NCI-H146 (cell line): ENCODE measurements around the gene FAM168A.
A peak's percentile ranks its signal among the peaks of the same experiment; 100 is the strongest.

Source experiments
- DNase-seq: peaks from one replicate; lab custom pipeline; 2025; lab: John Stamatoyannopoulos, UW

FAM168A gene

DNA sequence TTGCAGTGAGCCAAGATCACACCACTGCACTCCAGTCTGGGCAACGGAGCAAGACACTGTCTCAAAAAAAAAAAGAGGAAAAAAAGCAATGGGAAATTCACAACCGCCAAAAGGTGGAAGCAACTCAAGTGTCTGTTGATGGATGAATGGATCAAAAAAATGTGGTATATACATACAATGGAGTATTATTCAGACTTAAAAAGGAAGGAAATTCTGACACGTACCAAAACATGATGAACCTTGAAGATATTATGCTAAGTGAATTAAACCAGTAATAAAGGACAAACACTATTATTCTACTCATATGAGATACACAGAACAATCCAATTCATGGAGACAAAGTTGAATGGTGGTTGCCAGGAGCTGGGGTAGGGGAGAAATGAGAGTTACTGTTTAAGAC, 40.9 kb downstream of the FAM168A start:
- no peak for DNase-seq

DNA sequence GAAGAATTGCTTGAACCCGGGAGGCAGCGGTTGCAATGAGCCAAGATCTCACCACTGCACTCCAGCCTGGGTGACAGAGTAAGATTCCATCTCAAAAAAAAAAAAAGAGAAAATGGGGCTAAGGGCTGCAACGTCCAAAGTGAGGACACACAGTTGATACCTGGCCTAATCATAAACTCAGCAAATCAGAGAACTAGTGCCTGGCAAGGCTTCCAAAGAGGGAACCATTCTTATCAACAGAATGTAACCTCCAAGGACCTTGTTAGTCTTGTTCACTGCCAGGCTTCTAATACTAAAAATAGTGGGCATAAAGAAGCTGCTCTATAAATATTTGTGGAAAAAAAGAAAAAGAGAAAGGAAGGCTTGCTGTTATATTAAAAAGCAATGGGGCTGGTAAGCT, 42.3 kb downstream of the FAM168A start:
- no peak for DNase-seq

DNA sequence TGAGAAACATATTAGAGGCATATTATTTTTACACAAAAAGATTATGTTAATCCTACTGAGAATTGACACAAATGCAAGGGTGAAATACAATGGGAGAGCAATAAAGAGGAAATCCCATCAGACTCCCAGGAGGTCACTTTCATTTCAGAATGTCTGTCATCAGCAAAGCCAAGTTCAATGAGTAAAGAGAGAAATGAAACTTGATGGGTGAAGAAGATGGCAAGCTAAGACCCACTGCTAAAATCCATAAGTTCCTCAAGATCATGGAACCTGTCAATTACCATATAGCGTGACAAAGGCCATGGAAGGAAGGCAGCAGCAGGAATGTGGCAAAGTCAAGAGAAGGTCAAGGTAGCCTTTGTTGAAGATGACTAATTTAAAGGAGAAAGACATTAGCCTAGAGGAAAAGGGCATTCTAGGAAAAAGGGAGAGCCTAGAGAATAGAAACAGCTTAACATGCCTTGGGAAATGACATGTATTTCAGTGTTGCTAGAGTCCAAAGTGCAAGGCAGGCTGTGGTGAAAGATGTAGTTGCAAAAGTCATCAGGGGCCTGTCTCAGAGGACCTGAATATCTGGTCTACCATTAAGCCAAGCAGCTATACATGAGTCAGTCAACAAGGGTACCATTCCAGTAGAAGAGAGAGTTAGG, 43.1 kb downstream of the FAM168A start:
- no peak for DNase-seq

DNA sequence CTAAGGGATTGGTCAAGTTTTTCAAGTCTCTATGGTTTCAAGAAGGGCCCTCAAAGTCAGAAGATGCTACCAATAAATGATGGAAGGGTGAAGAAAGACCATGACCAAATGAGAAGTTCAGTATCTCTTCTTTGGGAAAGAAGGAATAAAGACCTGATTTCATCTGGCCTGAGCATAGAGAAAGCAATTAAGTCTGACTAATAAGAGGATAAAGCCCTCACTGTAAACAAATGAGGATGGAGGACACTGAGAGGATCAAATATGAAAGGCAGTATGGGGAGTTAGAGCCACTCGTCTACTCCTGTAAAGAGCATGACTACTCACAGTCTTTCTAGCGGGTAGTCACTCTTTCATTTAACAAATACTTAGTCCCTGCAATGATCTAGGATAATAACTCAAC, 44.6 kb downstream of the FAM168A start:
- no peak for DNase-seq

DNA sequence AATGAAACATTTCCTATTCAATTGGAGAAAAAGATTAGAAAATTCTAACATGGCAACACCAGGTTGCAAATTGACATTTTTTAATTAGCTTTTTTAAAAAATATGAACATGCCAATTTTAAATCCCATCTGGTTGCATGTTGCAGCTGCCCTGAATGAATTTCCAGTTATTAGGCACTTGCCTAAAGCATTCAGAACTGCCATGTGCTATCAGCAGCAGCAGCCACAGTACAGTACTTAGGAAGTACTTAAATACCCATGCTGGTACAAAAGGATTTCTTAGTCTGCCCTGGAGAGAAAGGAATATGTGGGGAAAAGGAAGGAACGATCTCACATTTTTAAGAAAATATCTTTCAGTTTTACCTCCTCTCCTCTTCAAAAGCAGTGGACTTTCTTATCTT, 46.2 kb downstream of the FAM168A start:
- DNase-seq, result no peak

DNA sequence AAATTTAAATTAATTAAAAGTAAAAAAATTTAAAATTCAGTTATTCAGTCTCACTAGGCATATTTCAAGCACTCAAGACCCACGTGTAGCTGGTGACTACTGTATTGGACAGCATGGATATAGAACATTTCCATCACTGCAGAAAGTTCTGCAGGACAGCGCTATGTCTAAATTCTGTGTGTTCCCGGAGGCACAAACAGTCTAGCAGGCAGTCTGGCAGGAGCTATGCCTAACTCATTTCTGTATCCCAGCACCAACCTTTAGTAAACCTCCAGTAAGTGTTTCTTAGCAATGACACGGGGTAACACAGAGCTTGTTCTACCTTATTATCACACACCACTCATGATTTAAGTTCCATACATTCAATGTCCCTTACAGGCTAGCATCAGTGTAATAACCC, 48.5 kb downstream of the FAM168A start:
- no peak for DNase-seq

DNA sequence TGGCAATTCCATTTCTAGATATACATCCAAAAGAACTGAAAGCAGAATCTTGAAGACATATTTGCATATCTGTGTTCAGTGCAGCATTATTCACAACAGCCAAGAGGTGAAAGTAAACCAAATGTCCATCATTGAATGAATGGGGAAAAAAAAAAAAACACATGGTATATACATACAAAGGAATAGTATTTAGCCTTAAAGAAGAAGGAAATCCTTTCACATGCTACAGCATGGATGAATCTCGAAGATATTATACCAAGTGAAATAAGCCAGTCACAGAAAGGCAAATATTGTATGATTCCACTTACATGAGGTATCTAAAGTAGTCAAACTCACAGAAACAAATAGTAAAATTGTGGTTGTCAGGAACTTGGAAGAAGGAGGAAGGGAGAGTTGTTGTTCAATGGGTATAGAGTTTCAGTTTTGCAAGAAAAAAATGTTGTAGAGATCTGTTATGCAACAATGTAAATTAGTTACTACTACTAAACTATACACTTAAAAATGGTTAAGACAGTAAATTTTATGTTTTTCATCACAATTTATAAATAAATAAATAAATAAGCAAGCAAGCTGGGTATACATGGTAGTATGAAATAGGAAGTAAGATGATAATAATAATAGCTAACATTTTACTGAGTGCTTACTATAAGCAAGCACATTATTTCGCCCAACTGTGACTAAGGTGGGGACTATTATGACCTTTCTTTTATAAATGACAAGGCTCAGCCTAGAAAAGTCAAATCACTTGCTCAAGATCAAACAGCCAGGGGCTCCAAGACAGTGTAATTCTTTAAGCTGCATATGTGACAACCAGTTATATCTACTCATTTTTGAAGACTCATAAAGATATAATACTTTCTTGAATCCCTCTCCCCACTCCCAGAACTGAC, 50.0 kb downstream of the FAM168A start:
- DNase-seq, result no peak

DNA sequence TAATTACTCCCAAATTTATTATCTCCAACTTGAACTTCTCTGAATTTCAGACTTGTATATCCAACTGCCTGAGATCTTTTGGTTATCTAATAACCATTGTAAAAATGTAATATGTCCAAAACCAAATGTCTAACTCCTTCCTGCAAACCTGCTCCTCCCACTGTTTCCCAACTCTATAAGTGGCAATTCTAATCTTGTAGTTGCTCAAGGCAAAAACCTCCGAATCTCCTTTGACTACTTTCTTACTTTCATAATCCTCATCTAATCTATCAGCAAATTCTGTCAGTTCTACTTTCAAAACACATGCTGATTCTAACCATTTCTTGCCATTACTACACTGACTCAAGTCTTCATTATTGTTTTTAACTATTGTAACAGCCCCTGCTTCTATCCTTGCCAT, 55.7 kb downstream of the FAM168A start:
- DNase-seq, result no peak

DNA sequence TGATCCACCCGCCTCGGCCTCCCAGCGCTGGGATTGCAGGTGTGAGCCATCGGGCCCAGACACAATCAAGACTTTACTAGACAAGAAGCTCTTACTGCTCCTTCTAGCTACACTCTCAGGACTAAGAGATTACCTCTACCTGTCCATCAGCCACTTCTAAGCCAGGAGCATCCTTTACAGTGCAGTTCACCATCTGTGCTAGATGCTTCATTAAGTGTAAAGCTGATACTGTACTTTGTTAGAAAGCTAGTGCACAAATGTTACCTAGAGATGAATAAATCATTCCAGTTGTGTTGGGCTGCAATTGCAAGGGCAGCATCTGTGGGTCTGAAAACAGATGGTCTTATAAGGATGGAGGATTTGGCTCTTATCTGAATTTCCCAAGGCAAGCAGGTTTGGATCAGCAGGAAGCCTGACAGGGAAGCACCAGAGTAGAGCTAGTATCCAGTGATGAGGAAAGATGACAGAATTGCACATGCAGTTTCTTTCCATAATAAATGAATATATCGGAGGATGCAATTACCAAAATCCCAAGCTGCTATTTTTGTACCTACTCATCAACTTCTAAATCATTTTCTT, 58.3 kb downstream of the FAM168A start:
- DNase-seq, result no peak

DNA sequence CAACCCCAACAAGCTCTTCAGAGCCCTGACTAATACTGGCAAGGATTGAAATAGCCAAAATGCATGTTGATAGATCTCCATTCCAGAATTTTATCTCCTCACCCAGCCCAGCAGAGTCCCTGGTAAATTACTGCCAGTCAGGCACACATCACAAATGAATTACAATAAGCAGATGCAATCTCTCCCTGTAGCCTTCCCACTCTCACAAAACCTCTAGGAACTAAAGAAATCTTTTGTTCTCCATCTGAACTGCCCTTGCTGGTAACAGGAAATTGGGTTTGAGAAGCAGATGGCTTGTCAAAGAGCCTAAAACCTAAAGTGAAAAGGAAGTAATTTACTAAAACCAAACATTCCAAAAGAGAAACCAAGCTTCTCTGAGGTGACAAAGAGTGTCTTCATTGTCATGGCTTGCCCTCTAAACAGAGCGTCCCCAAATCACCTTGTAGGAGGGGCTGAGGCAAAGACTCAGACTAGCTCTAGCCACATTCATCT, 59.5 kb downstream of the FAM168A start:
- DNase-seq, result peak; percentile 22

DNA sequence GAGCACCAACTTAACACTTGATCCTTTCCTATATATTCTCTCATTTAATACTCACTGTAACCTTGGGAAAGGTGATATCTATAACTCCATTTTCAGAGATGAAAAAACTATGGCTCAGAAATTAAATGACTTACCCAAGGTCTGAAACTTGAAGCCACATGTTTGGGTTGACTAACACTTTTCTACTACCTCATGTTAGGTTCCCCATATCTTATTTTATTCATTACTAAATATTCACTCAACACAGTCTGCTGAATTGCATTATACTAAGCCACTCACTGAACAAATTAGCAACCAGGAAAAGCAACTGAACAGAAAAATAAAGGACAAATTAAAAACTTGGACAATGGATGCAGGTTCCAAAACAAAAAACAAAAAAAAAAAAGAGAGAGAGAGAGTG, 59.9 kb downstream of the FAM168A start:
- no peak for DNase-seq

DNA sequence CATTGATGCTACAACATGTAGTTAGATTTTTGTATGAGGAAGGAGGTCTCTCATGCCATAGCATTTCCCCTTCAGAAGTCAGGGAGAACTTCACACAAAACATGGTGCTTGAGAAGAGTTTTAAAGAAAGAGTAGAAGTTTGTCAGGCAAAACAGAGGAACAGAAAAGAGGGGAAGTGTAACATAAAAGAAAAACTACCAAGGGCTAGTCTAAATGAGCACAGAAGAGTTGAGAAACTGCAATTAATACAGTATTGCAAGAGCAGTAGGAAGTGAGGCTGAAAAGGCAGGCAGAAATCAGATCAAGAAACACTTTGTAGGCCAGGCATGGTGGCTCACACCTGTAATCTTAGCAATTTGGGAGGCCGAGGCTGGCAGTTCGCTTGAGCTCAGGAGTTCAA, 61.0 kb downstream of the FAM168A start:
- DNase-seq, result no peak

DNA sequence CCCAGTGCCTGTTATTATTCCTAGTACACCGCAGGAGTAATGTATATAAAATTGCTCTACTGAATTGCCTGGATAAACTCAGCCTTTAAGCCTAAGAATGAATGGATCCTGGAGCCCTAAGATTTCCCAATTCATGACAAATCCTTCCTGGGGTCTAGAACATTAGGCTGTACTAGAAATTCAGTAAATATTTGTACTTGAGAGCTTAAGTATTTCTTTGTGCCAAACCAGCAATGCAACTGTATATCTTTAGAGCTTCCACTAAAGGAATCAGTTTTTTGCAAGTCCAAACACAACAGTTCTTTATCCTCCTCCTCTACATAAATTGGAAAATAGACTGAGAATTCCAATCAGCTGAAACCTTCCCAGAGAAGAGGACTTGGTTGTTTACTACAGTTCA, 65.6 kb downstream of the FAM168A start:
- DNase-seq, result no peak

DNA sequence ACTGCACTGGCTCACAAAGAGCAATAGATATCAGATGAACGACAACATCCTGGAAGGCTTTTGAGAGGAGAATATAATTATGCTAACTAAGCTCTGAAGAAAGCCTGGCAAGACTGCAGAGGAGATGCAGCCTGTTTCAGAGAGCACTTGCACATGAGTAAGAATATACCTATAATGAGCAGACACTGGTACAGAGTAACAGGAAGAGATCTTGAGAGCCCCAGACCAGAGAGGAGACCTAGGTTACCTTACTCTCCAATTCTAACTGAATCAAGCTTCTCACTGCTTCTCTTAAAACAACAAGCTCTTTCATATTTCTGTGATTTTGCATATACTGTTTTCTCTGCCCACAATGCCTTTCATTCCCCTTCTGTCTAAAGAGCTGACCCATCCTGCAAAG, 66.5 kb downstream of the FAM168A start:
- DNase-seq, result no peak

DNA sequence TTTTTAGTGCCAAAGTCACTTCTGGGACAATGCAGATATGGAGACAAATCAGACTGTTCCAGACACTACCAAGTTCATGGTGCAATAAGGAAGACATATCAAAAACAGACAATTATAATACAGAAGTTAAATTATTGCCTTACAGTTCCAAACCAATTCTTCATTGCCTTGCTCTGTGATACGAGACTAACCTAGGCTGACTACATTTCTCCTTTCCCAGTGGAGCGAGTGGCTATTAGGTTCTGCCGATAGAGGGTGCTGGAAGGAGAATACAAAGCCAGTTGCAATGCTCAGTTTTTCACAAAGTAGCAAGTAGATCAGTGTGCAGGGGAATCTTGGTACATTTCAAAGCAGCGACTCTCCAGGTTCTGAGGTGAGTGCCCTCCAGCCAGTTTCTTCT, 67.8 kb downstream of the FAM168A start:
- DNase-seq, result no peak

DNA sequence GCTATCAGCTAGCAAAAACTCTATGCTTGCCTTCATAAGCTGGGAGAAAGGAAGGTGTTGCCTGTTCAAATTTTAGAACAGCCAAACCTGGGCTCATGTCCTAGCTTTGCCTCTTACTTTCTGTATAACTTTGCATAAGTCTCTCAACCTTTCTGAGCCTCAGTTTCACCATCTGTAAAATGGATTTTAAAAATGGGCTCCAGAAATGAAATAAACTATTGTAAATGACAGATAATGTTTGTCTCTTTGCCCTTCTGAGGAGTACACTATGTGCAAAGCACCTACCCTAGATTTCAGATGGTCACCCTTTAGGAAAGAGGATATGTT, 68.7 kb downstream of the FAM168A start:
- no peak for DNase-seq

DNA sequence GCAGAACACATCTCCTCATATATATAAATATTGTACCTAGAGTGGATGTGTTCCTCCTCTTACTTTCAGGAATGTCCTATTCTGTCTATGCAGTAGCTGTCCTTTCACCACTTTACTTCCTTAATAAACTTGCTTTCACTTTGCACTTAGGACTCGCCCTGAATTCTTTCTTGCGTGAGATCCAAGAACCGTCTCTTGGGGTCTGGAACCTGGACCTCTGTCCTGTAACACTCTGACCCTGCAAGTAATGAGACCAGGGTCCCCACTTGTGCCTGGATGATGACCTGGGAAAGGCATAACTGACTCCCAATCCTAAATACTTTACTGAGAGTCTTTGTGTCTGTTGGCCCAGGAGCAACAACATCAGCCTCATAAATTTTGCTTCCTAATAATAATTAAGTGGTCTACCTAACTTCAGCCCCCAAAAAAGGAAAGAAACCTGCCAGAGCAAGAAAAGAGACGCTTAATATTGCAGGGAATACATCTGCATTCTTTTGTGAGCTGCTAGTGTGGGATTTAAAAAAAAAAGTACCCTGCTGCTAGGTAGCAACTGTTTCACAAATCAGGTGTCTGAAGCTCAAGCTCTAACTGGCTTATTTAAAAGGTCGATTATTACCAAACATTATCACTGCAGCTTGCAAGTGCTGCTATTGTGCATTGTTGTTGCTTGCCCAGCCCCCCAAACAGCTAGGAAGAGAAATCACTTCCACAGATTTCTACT, 69.3 kb downstream of the FAM168A start:
- DNase-seq, result no peak

DNA sequence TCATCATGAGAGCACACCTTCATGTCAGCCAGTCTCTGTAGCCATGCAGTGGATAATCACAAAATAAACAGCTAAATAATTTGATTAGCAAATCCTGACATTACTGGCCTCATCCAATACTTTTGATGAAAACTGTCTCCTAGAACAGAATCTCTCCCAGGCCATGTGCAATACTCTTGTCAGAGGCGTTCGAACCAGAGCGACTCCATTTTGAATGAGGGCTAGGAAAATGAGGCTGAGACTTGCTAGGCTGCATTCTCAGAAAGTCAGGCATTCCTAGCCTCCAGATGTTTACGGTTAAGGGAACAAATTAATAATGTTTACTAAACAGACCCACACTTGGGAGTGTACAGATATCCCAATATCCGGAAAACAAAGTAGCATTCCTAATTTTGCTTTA, 69.9 kb downstream of the FAM168A start:
- DNase-seq, result no peak

DNA sequence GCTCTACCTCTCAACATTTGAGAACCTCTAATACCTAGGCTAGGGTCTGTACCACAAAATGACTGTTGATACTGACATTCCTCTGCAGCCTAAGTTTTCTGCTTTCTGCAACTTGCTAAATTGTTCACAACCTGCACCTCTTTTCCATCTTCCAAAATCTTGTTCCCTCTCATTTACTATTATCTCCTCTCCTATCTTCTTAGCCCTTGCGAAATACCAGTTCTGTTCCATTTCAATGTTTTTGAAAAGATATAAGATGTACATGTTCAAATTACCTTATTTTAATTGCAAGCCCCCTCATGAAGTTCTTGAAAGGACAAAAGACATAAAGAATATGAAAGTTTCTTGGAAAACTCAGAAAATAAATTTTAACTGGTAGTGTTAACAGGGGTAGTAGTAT, 72.3 kb downstream of the FAM168A start:
- DNase-seq, result no peak

DNA sequence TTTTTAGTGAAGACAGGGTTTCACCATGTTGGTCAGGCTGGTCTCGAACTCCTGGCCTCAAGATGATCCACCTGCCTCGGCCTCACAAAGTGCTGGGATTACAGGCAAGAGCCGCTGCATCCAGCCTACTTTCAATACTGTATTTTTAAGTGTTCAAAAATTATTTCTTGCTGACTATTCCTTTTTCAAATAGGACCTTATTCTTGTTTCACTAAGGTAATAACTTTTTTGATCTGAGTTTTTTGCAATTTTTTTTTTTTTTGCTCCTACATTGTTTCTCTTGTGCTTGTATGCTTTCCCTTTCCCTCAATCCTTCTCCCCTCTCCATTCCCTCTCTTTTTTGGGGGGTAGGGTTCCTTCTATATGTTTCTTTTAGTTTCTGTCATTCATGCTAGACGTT, 73.1 kb downstream of the FAM168A start:
- DNase-seq, result no peak

DNA sequence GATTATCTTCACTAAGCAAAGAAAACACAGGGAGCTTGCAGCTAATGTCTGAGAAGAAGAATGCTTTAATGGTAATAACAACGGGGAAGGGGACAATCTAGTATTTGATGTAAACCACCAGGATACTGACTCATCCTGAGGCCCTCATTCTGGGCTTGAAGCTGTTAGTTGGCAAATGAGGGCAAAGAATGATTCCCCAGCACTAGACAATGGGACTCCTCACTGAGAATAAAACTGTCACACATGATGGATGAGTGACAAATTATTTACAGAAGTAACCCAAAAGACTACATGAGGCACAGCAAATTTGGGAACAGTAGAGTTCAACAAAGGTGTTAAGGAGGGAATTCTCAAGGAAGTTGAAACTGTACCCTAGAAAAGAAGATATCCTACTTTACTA, 76.3 kb downstream of the FAM168A start:
- peak; percentile 56 for DNase-seq

DNA sequence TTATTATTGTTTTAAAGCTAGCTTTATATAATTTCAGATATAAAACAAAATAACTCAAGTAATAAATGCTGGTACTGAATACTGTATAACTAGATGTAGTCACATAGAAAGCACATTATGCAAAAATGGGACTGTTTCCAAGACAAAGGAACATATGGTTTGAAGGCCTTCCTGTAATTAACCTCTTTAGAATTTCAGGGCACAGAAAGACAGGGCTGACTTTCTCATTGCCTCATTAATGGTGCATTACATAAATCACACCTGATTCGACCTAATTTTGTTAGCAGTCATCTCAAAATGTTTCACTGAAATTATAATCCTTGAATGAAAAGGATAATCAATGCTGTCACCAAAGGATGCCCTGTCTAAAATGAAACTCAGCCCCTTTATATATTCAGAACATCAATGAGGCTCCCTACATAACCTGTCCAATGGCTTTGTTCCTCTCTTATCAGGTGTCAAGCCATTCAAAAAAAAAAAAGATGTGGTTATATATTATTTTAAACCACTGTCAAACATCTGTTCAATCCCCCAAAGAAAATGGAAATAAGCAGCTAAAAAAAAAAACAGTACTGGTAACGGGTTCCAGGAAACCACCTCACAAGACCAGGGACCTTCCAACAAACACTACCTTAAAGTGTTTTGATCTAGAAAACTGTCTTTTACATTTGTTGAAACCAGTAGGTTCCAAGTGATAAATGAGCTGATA, 77.4 kb downstream of the FAM168A start:
- DNase-seq, result peak; percentile 43
